GM12892 (cell line): ENCODE data around the gene TLCD3B. TPM values are rescaled to one million over a fixed set of nuclear protein-coding genes. Genes with fewer than 3 reads are reported as not detected.

Experiments used
- DNase-seq: peaks from one replicate; pipeline ENCODE4 v3.0.0; 2011; ENCODE audit not compliant: insufficient read length
- FAIRE-seq: peaks from 2 replicates; lab custom pipeline; 2011; peaks lifted over from hg19 to GRCh38; lab: Jason Lieb, UNC
- POLR2A ChIP-seq: IDR thresholded peaks from 2 replicates; pipeline ENCODE4 v1.6.1; 2011; ENCODE audit warnings: low read depth, low read length, control low read depth
- POLR2AphosphoS5 ChIP-seq: IDR thresholded peaks from 2 replicates; pipeline ENCODE4 v1.6.1; 2011; ENCODE audit warnings: low read depth, low read length, control low read depth
- TAF1 ChIP-seq: IDR thresholded peaks from 2 replicates; pipeline ENCODE4 v1.6.1; 2011; ENCODE audit warnings: low read depth, mild to moderate bottlenecking, control low read depth, low read length, borderline replicate concordance
- polyA plus RNA-seq: library from polyadenylated mRNA; unstranded; fragments of >200 nt; gene quantifications from one replicate; pipeline ENCODE4 v1.2.1, GENCODE V29; 2012; ENCODE audit warnings: missing spikeins, inconsistent platforms; ENCODE audit not compliant: missing spikeins

The TLCD3B gene, protein sequence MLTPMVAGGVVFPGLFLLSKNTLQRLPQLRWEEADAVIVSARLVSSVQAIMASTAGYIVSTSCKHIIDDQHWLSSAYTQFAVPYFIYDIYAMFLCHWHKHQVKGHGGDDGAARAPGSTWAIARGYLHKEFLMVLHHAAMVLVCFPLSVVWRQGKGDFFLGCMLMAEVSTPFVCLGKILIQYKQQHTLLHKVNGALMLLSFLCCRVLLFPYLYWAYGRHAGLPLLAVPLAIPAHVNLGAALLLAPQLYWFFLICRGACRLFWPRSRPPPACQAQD
- 0.25 TPM for polyA plus RNA-seq

DNA sequence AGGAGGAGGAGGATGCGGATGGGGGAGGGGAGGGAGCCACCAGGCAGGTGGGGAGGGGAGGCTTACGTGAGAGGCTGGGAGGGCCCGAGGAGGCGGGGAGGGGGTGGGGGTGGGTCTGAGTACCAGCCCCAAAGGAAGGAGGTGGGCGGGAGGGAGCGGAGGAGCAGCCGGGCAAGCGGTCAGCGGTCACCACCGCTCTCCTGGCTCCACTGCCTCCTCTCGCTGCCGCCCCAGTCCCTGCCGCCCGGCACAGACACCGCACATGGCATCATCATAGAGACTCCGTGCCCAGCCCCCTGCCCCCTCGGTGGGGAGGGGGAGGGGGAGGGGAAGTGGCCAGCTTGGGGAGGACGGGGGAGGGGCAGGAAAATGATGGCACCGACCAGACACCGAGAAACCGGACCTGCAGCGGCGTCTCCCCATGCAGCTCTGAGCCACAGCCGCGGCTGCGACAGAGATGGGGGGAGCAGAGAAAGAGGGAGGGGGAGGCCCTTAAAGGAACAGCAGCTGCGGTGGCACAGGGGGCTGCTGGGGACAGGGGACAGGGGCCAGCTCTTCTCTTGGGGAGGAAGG, at the start of gene TLCD3B:
TLCD3B (minus strand) TSS at position 431 of the 573 bp plus-strand sequence. CDS start 744 bp downstream, outside the sequence.
- TF ChIP-seq POLR2A (no peak), POLR2AphosphoS5 (no peak), TAF1 (no peak)
- DNase-seq, result no peak
- FAIRE-seq, result no peak

DNA sequence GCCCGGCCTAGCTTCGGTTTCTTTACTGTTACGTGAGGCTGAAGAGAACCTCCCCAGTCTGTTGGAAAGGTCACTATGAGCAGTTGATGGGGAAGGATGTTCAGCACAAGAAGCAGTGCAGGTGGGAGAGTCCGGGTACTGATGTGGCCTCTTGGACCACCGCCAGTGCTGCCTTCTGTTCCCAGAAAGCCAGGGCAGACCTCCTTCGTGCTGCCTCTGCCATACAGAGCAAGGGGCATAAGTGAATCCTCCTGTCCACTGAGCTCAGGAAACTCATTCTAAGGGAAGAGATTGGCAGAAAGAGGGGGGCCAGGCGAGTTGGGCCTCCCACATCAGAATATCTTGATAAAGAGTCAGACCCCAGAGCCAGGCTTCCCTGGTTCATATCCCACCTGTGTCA, 48.4 kb upstream of the TLCD3B start:
- DNase-seq (no peak), FAIRE-seq (no peak)
- TF ChIP-seq TAF1, result no peak

DNA sequence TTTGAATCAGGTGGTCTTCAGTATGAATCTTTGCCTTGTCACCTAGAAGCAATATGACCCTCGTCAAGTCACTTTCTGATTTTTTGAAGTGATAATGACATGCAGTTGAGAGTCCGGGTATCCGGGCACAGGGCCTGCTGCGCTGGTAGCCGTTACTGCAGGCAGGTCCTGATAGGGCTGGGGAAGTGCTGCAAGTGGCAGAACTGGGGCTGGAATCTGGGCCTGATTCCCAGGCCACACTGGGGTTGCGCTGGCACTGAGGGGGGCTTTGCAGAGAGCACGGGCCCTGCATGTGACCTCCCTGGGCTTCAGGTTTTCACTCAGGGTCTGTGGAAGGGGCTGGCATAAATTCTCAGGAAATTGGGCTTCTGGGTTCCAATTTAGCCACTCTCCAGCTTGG, 47.7 kb upstream of the TLCD3B start:
- DNase-seq, result no peak
- no peak for FAIRE-seq
- TF ChIP-seq POLR2A (no peak), TAF1 (no peak), POLR2AphosphoS5 (no peak)

DNA sequence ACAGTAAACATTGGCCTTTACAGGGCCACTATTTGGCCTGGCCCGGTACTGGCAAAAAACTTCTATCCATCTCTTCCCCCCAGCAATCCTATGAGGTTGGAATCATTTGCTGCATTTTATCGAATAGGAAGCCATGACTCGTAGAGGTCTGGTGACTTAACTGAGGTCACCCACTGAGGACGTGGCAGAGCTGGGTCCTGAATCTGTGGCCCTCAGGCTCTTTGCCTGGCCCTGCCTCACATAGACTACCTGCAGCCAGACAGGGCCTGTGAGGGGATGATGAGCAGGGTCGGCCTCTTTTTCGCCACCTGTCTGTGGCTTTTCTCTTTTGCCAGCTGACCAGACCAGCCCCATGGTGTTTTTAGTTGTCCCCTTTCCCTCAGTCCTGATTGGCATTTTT, 46.6 kb upstream of the TLCD3B start:
- DNase-seq (no peak), FAIRE-seq (no peak)
- TF ChIP-seq POLR2A (no peak), TAF1 (no peak), POLR2AphosphoS5 (no peak)

DNA sequence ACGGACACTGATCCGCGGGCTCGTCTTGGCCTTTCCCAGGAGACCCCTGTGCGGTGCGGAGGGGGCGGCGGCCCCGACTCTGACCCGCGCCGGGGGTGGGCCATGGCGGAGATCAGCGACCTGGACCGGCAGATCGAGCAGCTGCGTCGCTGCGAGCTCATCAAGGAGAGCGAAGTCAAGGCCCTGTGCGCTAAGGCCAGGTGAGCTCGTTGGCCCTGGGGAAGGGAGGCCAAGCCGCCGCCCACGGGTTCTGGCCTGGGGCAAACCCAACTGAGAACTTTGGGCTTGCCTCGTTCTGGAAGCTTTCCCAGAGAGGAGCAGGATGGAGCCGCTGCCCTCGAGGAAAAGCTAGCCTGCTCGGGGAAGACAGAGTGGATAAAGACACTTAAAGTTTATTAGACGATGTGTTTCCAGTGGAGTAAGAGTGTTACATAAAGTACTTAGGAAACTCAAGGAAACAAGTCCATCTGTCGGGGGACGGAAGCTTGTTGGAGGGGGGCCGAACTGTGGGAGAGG, 45.3 kb upstream of the TLCD3B start:
- DNase-seq, result no peak
- FAIRE-seq, result no peak
- TF ChIP-seq POLR2AphosphoS5 (no peak), POLR2A (no peak), TAF1 (no peak)

DNA sequence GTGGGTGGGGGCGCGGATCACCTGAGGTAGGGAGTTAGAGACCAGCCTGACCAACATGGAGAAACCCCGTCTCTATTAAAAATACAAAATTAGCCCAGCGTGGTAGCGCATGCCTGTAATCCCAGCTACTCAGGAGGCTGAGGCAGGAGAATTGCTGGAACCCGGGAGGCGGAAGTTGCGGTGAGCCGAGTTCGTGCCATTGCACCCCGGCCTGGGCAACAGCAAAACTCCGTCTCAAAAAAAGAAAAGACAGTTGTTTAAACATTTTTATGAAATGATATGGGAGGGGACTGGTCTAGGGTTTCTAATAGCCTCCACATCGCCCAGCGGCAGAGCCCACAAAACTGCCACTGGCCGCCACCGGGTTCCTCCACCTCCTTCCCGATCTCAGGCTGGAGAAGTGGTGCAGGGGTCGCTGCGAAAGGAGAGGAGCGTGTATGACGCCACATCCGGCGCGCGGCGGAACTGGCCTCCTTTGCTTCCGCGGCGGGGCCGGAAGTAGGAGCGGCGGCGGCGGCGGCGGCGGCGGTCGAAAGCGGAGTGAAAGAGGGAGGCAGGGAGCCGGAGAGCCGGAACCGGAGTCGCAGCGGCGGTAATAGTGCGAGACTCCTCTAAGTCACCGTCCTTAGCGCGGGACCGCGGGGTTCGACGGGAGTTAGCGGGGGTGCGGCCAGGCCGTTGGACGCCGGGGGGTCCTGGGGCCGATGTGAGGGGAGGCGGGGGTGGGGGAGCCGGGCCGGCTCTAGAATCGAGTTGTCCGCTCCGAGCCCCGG, 44.6 kb upstream of the TLCD3B start, which contains the start of gene PPP4C:
PPP4C (plus strand) TSS at position 492 of the 773 bp plus-strand sequence. CDS start 384 bp downstream, outside the sequence.
- peak; percentile 98 for DNase-seq
- peak; percentile 72; the same call in 1 of the 2 replicates for TF ChIP-seq TAF1
- TF ChIP-seq POLR2A, result peak; percentile 84
- TF ChIP-seq POLR2AphosphoS5, result peak; percentile 84
- FAIRE-seq, result peak; percentile 92

DNA sequence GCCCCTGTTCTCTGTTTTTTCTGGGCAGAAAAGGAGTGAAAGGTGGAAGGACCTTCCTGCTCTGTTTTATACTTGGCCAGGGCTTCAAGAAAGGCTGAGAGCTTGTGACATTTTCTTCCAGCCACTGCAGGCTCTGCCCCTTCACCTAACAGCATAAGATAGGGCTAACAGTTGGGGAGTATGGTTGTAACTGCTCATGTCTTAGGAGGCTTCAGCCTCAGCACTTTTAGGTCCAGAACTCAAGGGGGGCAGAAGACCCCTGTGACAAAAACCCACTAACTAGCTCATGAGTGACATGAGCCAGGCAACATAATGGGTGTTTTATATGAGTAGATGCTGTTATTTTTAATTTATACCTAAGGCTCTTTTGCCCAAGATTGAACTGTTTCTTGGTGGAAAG, 39.4 kb upstream of the TLCD3B start:
- no peak for FAIRE-seq
- DNase-seq, result no peak
- no peak for TF ChIP-seq POLR2A
- no peak for TF ChIP-seq POLR2AphosphoS5
- TF ChIP-seq TAF1, result no peak

DNA sequence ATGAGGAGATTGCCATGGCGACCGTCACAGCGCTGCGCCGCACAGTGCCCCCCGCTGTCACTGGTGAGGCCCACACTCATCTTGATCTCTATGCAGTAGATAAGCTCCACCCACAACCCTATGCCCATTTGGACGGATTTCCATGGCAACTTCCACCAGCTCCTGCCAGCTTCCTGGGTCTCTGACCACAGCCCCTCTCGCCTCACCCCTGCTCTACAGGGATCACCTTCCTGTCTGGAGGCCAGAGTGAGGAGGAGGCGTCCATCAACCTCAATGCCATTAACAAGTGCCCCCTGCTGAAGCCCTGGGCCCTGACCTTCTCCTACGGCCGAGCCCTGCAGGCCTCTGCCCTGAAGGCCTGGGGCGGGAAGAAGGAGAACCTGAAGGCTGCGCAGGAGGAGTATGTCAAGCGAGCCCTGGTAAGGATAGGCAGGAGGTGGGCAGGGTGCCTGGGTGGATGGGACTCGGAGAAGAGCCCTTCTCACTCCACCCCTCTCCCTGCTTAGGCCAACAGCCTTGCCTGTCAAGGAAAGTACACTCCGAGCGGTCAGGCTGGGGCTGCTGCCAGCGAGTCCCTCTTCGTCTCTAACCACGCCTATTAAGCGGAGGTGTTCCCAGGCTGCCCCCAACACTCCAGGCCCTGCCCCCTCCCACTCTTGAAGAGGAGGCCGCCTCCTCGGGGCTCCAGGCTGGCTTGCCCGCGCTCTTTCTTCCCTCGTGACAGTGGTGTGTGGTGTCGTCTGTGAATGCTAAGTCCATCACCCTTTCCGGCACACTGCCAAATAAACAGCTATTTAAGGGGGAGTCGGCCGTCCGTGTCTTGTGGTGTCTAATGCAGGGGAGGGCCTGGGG, 38.8 kb upstream of the TLCD3B start:
- TF ChIP-seq TAF1, result no peak
- TF ChIP-seq POLR2A, result no peak
- 0 out of 2 replicates have a peak, but pooled peaks have one; percentile 21 for TF ChIP-seq POLR2AphosphoS5
- DNase-seq, result no peak
- FAIRE-seq, result no peak

DNA sequence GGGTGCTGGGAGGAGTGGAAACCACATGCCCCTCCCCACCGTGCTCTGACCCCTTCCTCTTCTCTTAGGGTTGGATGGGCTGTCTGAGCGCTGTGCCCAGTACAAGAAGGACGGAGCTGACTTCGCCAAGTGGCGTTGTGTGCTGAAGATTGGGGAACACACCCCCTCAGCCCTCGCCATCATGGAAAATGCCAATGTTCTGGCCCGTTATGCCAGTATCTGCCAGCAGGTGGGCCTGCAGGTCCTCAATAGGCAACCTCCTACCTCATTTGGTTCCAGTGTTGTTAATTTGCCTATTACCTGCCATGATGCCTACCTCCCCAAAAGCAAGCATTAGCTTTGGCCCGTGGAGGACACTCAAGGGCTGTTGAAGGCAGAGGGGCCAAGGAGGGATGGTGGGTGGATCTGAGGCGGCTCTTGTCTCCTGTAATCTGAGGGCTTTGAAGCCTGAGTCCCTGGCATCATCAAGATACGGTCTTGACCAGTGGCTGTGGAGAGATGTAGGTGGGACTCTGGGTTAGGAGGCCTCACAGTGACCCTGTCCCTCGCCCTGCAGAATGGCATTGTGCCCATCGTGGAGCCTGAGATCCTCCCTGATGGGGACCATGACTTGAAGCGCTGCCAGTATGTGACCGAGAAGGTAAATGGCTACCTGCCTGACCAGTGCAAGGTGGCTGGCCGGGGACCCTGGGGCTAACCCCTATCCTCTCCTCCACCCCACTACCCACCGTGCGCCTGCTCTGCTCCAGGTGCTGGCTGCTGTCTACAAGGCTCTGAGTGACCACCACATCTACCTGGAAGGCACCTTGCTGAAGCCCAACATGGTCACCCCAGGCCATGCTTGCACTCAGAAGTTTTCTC, 37.9 kb upstream of the TLCD3B start:
- FAIRE-seq, result no peak
- no peak for TF ChIP-seq TAF1
- TF ChIP-seq POLR2A, result no peak; the same call in 1 of the 2 replicates
- no peak for TF ChIP-seq POLR2AphosphoS5
- DNase-seq, result no peak

DNA sequence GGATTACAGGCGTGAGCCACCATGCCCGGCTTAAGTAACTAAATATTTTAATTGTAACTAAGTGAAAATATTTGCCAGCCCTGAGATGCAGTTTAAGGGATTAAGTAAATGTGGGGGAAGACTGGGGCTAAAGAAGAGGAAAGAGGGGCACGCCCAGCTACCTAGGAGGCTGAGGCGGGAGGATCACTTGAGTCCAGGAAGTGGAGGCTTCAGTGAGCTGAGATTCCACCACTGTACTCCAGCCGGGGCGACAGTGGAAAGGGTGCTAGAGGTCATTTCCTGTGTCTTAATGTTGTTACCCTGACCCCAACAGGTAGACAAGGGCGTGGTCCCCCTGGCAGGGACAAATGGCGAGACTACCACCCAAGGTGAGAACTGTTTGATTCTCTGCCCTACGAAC, 37.3 kb upstream of the TLCD3B start:
- FAIRE-seq (no peak), DNase-seq (no peak)
- no peak for TF ChIP-seq POLR2AphosphoS5
- no peak for TF ChIP-seq POLR2A
- TF ChIP-seq TAF1, result no peak

DNA sequence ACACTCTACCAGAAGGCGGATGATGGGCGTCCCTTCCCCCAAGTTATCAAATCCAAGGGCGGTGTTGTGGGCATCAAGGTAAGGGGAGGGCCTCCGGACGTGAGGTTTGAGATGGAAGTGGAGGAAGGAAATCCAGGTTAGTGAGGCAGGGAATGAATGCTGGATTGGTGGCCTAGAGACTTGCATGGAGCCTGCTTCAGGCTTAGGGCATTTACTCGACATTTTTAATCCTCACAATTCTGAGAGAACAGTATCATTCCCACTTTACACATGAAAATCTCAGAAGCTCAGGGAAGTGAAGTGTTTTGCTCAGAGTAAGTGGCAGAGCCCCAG, 36.5 kb upstream of the TLCD3B start:
- FAIRE-seq, result no peak
- no peak for TF ChIP-seq POLR2AphosphoS5
- TF ChIP-seq POLR2A, result no peak
- TF ChIP-seq TAF1, result no peak
- no peak for DNase-seq
